Measurements from ENCODE around the gene ATP1B2. TPM values are rescaled to one million over a fixed set of nuclear protein-coding genes. Genes with fewer than 3 reads are reported as not detected.

The ATP1B2 gene
- total and polyA plus RNA-seq, 2 of the 8 experiments (the other 6 are each of a cell fraction or from before 2014, with no cell fraction given), result 9.1 to 21.0 TPM

DNA sequence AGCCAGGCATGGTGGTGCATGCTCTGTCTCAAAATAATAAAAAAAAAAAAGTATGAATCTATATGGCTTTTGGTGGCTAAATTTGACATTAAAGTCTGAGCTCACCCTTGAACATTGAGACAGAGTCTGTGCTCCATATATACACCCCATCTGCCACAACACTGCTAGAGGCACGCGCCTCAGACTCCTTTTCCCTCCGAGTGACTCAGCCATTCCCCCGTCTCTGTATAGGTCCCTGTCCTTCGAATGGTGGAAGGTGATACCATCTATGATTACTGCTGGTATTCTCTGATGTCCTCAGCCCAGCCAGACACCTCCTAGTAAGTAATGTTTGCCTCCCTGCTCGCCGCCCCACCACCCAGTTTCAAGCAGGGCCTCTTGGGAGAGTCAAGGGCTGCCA, 49.8 kb downstream of the ATP1B2 start:
- H3K14ac ChIP-seq (ENCODE audit: insufficient read length), result no peak overlapping the region
- H4K20me1 ChIP-seq (replicated peaks in 1 of 2; ENCODE audit: control insufficient read depth in 1 of 2, insufficient read depth in 2 of 2, low read length in 2 of 2), result peaks cover 2 to 3% of the 10 kb centered on the region in 2 experiments
- no peak overlapping the region for H3K18ac ChIP-seq (ENCODE audit: extremely low read depth, low read length)
- no peak overlapping the region for H3K27ac ChIP-seq (ENCODE audit: low read depth, low read length)
- FAIRE-seq, result no peak
- ChIA-PET CTCF (ENCODE audit: partially characterized antibody) (interaction anchor here (0.8 to 9.2 kb wide), 2 partner anchors 12 to 143 kb away, joined by 3 to 85 read pairs; partner anchors contain the start of genes TP53 and WRAP53), POLR2A (ENCODE audit: partially characterized antibody) (interaction anchor here (0.6 to 11.4 kb wide), 2 partner anchors 13 to 16 kb away, joined by 3 to 186 read pairs; partner anchors contain the start of genes TP53 and WRAP53)
- no peak overlapping the region for H3K23ac ChIP-seq (ENCODE audit: insufficient read length)
- 95% methylated on average over 7 of the region's 7 CpGs; no CpG with 5 or more reads in 1 of the 2 experiments for WGBS, 2 experiments (ENCODE audit: extremely low coverage in 1 of 2, insufficient coverage in 1 of 2, insufficient read length in 1 of 2, insufficient replicate concordance in 2 of 2, low coverage in 1 of 2, low lambda C conversion rate in 2 of 2, missing lambda C conversion rate in 1 of 2)
- H3K4me2 ChIP-seq (ENCODE audit: insufficient read depth in 1 of 2, low read depth in 2 of 2, low read length in 2 of 2), result no peak overlapping the region
- H3K9me3 ChIP-seq (ENCODE audit: insufficient read depth in 2 of 2, low read depth in 1 of 2, low read length in 1 of 2), result no peaks in the 10 kb centered on the region
- no peak overlapping the region for H2BK5ac ChIP-seq (ENCODE audit: low read depth, low read length)
- peaks cover 0 to 3% (median 0%) of the 10 kb centered on the region in 4 experiments; a peak in 1 of 7 replicates for H3K27me3 ChIP-seq (replicated peaks in 1 of 4; ENCODE audit: control insufficient read depth in 3 of 4, extremely low read depth in 1 of 4, insufficient read depth in 3 of 4, low read length in 3 of 4)
- H2BK120ac ChIP-seq (replicated peaks; ENCODE audit: low read depth, low read length), result no peak overlapping the region
- H3K4me3 ChIP-seq (ENCODE audit: extremely low read depth in 1 of 4, insufficient read depth in 2 of 4, low read depth in 3 of 4, low read length in 4 of 4), result no peak overlapping the region
- H2BK20ac ChIP-seq (ENCODE audit: low read length), result no peak overlapping the region
- no peaks in the 10 kb centered on the region for H3K79me1 ChIP-seq (ENCODE audit: low read depth, low read length)
- H3K36me3 ChIP-seq (ENCODE audit: control insufficient read depth in 2 of 4, insufficient read depth in 4 of 4, low read length in 3 of 4), result peaks cover under 1 to 5% (median 2%) of the 10 kb centered on the region in 4 experiments; a peak in 4 of 8 replicates
- H4K91ac ChIP-seq (replicated peaks; ENCODE audit: insufficient read length, low read length), result no peak overlapping the region
- peaks cover 11% of the 10 kb centered on the region; the same call in 1 of the 2 replicates for H3K23me2 ChIP-seq (ENCODE audit: low read depth, low read length)
- H2AFZ ChIP-seq (ENCODE audit: low read length), result no peak overlapping the region
- no peak overlapping the region for H4K8ac ChIP-seq (ENCODE audit: extremely low read depth, insufficient read depth, low read length)
- H4K5ac ChIP-seq (ENCODE audit: insufficient read length, low read depth, low read length), result no peak overlapping the region
- H2AK5ac ChIP-seq (ENCODE audit: low read depth, low read length), result no peak overlapping the region
- H2BK15ac ChIP-seq (ENCODE audit: low read length), result no peak overlapping the region
- no peak for DNase-seq (ENCODE audit: low read depth in 1 of 2, low spot score in 2 of 2)
- H3K56ac ChIP-seq (replicated peaks; ENCODE audit: insufficient read length, low read depth, low read length), result no peak overlapping the region
- no peak overlapping the region for H3K4ac ChIP-seq (replicated peaks; ENCODE audit: insufficient read length, low read depth, low read length)
- H2BK12ac ChIP-seq (ENCODE audit: low read depth, low read length), result no peak overlapping the region
- no peaks in the 10 kb centered on the region for H3K79me2 ChIP-seq (ENCODE audit: control insufficient read depth in 1 of 2, insufficient read depth in 2 of 2, low read length in 2 of 2)
- TF ChIP-seq CBX5 (IDR thresholded peaks at IDR 0.05; ENCODE audit: low read depth, low read length), result no peak
- TF ChIP-seq, protein P1, sequence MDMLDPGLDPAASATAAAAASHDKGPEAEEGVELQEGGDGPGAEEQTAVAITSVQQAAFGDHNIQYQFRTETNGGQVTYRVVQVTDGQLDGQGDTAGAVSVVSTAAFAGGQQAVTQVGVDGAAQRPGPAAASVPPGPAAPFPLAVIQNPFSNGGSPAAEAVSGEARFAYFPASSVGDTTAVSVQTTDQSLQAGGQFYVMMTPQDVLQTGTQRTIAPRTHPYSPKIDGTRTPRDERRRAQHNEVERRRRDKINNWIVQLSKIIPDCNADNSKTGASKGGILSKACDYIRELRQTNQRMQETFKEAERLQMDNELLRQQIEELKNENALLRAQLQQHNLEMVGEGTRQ (IDR thresholded peaks at IDR 0.05; ENCODE audit: low read length), result no peak
- TF ChIP-seq GABPA (IDR thresholded peaks at IDR 0.05; ENCODE audit: borderline replicate concordance, insufficient read depth, low read length), result no peak
- TF ChIP-seq BCL11A (IDR thresholded peaks at IDR 0.05; ENCODE audit: low read depth in 2 of 2, low read length in 2 of 2), result no peak
- peaks cover 2 to 15% (median 13%) of the 10 kb centered on the region in 4 experiments for H3K4me1 ChIP-seq (replicated peaks in 1 of 4; ENCODE audit: control insufficient read depth in 3 of 4, insufficient read depth in 4 of 4, low read length in 3 of 4)
- no peak overlapping the region for H3K9ac ChIP-seq (replicated peaks in 1 of 4; ENCODE audit: extremely low read depth in 1 of 4, low read depth in 3 of 4, low read length in 3 of 4)

All from H1 (cell line).